HepG2 (cell line): ENCODE measurements around the gene IGFBP6. TPM values are rescaled to one million over a fixed set of nuclear protein-coding genes. Genes with fewer than 3 reads are reported as not detected.

Source experiments
- ATAC-seq: fragments of 200-7000 bp; cut with Tn5 transposase; 3 replicates; pipeline ENCODE4 v1.9.1; 2020; ENCODE audit warnings: mild to moderate bottlenecking, moderate library complexity
- BruUV-seq: library from RNA; stranded (reverse); fragments of 400-500 nt; replicated peaks from 2 replicates; lab custom pipeline; 2021; lab: Mats Ljungman, UMichigan
- CTCF ChIA-PET: fragments of 300-600 bp; formaldehyde crosslinking; extraction: SDS; loops from one replicate; lab custom pipeline; 2021; ENCODE audit warnings: low total read pairs, inconsistent platforms, low intra/inter-chr PET ratio; lab: Yijun Ruan, JAX
- POLR2A ChIA-PET: fragments of 350-600 bp; sonication (Branson Sonifier 250); formaldehyde crosslinking; loops from one replicate; lab custom pipeline; 2020; ENCODE audit warnings: antibody characterized with exemption, inconsistent platforms; lab: Yijun Ruan, JAX
- DNase-seq: peaks from one replicate; pipeline ENCODE4 v3.0.0-alpha.2; 2015; ENCODE audit warnings: low spot score
- FAIRE-seq: peaks from 3 replicates; lab custom pipeline; 2011; peaks lifted over from hg19 to GRCh38; lab: Jason Lieb, UNC
- H2AFZ ChIP-seq: one replicate; pipeline ENCODE4 v1.6.1; 2011; ENCODE audit warnings: low read length, inconsistent platforms
- H3K27ac ChIP-seq: fragments of 300-600 bp; 3 replicates; pipeline ENCODE4 v1.8.0; 2011; ENCODE audit warnings: mixed run types, mild to moderate bottlenecking, mixed read lengths, low read length, inconsistent platforms; ENCODE audit not compliant: insufficient read depth; ENCODE audit errors: extremely low read length
- H3K27me3 ChIP-seq, 2 experiments: fragments of 200-600 bp in 1 of 2; 2 replicates in 1 of 2; 3 replicates in 1 of 2; pipeline versions ENCODE4 v1.6.0 to v1.8.0; 2011; ENCODE audit warnings: low read length in 2 of 2, mild to moderate bottlenecking in 2 of 2, moderate library complexity in 2 of 2, inconsistent platforms in 1 of 2; ENCODE audit not compliant: insufficient read depth in 2 of 2, control insufficient read depth in 1 of 2
- H3K36me3 ChIP-seq, 2 experiments: fragments of 200-600 bp in 1 of 2; replicated peaks in 1 of 2; 2 replicates in 1 of 2; 3 replicates in 1 of 2; pipeline versions ENCODE4 v1.5.1 to v1.8.0; 2011; ENCODE audit warnings: low read length in 2 of 2, inconsistent platforms in 1 of 2; ENCODE audit not compliant: insufficient read depth in 2 of 2, control insufficient read depth in 1 of 2
- H3K4me1 ChIP-seq: 2 replicates; pipeline ENCODE4 v1.5.1; 2012; ENCODE audit warnings: low read length, inconsistent platforms; ENCODE audit not compliant: insufficient read depth
- H3K4me2 ChIP-seq: 2 replicates; pipeline ENCODE4 v1.6.0; 2011; ENCODE audit warnings: low read depth, low read length, inconsistent platforms
- H3K4me3 ChIP-seq, 3 experiments: fragments of 200-600 bp in 1 of 3; sonication (generic), shearing (Covaris generic) in 1 of 3; replicated peaks in 1 of 3; 2 replicates each; pipeline ENCODE4 v1.5.1; 2011 to 2016; ENCODE audit warnings: low read length in 3 of 3, inconsistent platforms in 2 of 3, low read depth in 2 of 3, mild to moderate bottlenecking in 2 of 3, control low read depth in 1 of 3, mixed read lengths in 1 of 3; ENCODE audit not compliant: insufficient read depth in 1 of 3
- H3K79me2 ChIP-seq: one replicate; pipeline ENCODE4 v1.6.1; 2011; ENCODE audit warnings: low read length, inconsistent platforms; ENCODE audit not compliant: insufficient read depth
- H3K9ac ChIP-seq: 2 replicates; pipeline ENCODE4 v1.6.0; 2011; ENCODE audit warnings: mild to moderate bottlenecking, low read depth, low read length, inconsistent platforms; ENCODE audit not compliant: insufficient read depth
- H3K9me3 ChIP-seq: 2 replicates; pipeline ENCODE4 v1.5.1; 2012; ENCODE audit warnings: mild to moderate bottlenecking, low read length
- H4K20me1 ChIP-seq: 2 replicates; pipeline ENCODE4 v1.6.0; 2011; ENCODE audit warnings: inconsistent platforms, mild to moderate bottlenecking, low read length, moderate library complexity; ENCODE audit not compliant: insufficient read depth
- CBX1 ChIP-seq: IDR thresholded peaks from one replicate; pipeline ENCODE4 v1.6.1; 2016; ENCODE audit warnings: antibody characterized with exemption, low read depth
- CHCHD3 ChIP-seq: sonication (generic); formaldehyde crosslinking; IDR thresholded peaks from 2 replicates; pipeline ENCODE4 v1.8.0; 2022; ENCODE audit warnings: mild to moderate bottlenecking, missing genetic modification reagents, moderate library complexity
- EEA1 ChIP-seq: sonication (generic); formaldehyde crosslinking; IDR thresholded peaks from 2 replicates; pipeline ENCODE4 v1.5.1; 2020; ENCODE audit warnings: mild to moderate bottlenecking, missing genetic modification reagents, borderline replicate concordance
- EHMT2 ChIP-seq: fragments of 200-600 bp; sonication (generic); IDR thresholded peaks from 2 replicates; pipeline ENCODE4 v1.7.0; 2017; ENCODE audit warnings: antibody characterized with exemption, low read depth, low read length, borderline replicate concordance
- ELF3 ChIP-seq: IDR thresholded peaks from 2 replicates; pipeline ENCODE4 v1.6.1; 2016; ENCODE audit warnings: missing genetic modification reagents, missing compliant biosample characterization
- ESRRA ChIP-seq: sonication (generic); formaldehyde crosslinking; IDR thresholded peaks from 2 replicates; pipeline ENCODE4 v1.5.1; 2020; ENCODE audit warnings: mild to moderate bottlenecking, low read depth, missing genetic modification reagents
- ETV5 ChIP-seq: IDR thresholded peaks from 2 replicates; pipeline ENCODE4 v1.6.1; 2018; ENCODE audit warnings: missing biosample characterization, missing genetic modification reagents, inconsistent platforms, borderline replicate concordance
- GATAD2A ChIP-seq: IDR thresholded peaks from 2 replicates; pipeline ENCODE4 v1.6.1; 2016
- HOXA5 ChIP-seq: sonication (generic); formaldehyde crosslinking; IDR thresholded peaks from 2 replicates; pipeline ENCODE4 v1.4.0; 2020; ENCODE audit warnings: missing genetic modification reagents
- KLF11 ChIP-seq: IDR thresholded peaks from 2 replicates; pipeline ENCODE4 v1.6.1; 2016; ENCODE audit warnings: missing compliant biosample characterization
- MIER3 ChIP-seq: IDR thresholded peaks from 2 replicates; pipeline ENCODE4 v1.6.1; 2016; ENCODE audit warnings: missing compliant biosample characterization, borderline replicate concordance
- NFE2L2 ChIP-seq: fragments of 150-350 bp; IDR thresholded peaks from 2 replicates; pipeline ENCODE4 v1.6.1; 2014; ENCODE audit warnings: low read length
- NR2F1 ChIP-seq, 2 experiments: fragments of 450-650 bp in 1 of 2; formaldehyde crosslinking in 1 of 2; IDR thresholded peaks; 2 replicates each; pipeline versions ENCODE4 v1.5.0 to v1.6.1; 2016 to 2020; ENCODE audit warnings: mild to moderate bottlenecking in 1 of 2, missing compliant biosample characterization in 1 of 2, missing genetic modification reagents in 1 of 2, moderate library complexity in 1 of 2
- RFXAP ChIP-seq: sonication (generic); formaldehyde crosslinking; IDR thresholded peaks from 2 replicates; pipeline ENCODE4 v1.4.0; 2020; ENCODE audit warnings: missing genetic modification reagents, borderline replicate concordance
- SRSF4 ChIP-seq: fragments of 200-400 bp; formaldehyde crosslinking; IDR thresholded peaks from one replicate; pipeline ENCODE4 v1.6.1; 2018; ENCODE audit warnings: mild to moderate bottlenecking, low read depth, low read length, moderate library complexity; ENCODE audit not compliant: poor library complexity, severe bottlenecking
- TFE3 ChIP-seq: IDR thresholded peaks from 2 replicates; pipeline ENCODE4 v1.6.1; 2016
- ZNF768 ChIP-seq: sonication (generic); formaldehyde crosslinking; IDR thresholded peaks from 2 replicates; pipeline ENCODE4 v1.4.0; 2020; ENCODE audit warnings: missing genetic modification reagents
- ZNF782 ChIP-seq: sonication (generic); formaldehyde crosslinking; IDR thresholded peaks from 2 replicates; pipeline ENCODE4 v1.4.0; 2020; ENCODE audit warnings: missing genetic modification reagents, mild to moderate bottlenecking, borderline replicate concordance
- WGBS: methylation state at CpG from one replicate; pipeline ENCODE4 v1.1.6; 2017; ENCODE audit warnings: low lambda C conversion rate; 5-methylcytosine and 5-hydroxymethylcytosine counted together
- in situ Hi-C: cut with HindIII; loops from 2 replicates; pipeline ENCODE4 v1.10.0; 2017; ENCODE audit warnings: low pct_unique_long_range_greater_than_20kb; ENCODE audit not compliant: extremely low pct_ligation_motif_present
- intact Hi-C: fragments of 100-400 bp; cut with micrococcal nuclease; formaldehyde crosslinking; loops from one replicate; pipeline ENCODE4 v1.10.0; 2022; ENCODE audit not compliant: unreplicated experiment
- polyA plus RNA-seq, 8 experiments: library from polyadenylated mRNA; depleted of rRNA in 3 of 8; stranded (reverse) in 7 of 8; unstranded in 1 of 8; fragments of >200 nt; fragmentation: Illumina TruSeq in 4 of 8; extraction: Trizol in 4 of 8; gene quantifications; 2 replicates each; pipeline versions ENCODE4 v1.2.1 to v1.2.3, GENCODE V29; 2011 to 2016; ENCODE audit warnings: low read depth in 4 of 8, missing spikeins in 1 of 8, mixed read lengths in 1 of 8; ENCODE audit not compliant: insufficient read depth in 1 of 8
- total RNA-seq, 5 experiments: library from RNA; depleted of rRNA; stranded (reverse); fragments of >200 nt; fragmentation: Illumina TruSeq; extraction: Trizol; gene quantifications; 2 replicates each; pipeline ENCODE4 v1.2.3, GENCODE V29; 2016; ENCODE audit warnings: low read depth in 1 of 5
- TF ChIP-seq, protein P1 (sequence below): IDR thresholded peaks from 2 replicates; pipeline ENCODE4 v1.6.1; 2016; ENCODE audit warnings: mild to moderate bottlenecking, missing biosample characterization, missing genetic modification reagents

The IGFBP6 gene
- total and polyA plus RNA-seq, 2 of the 13 experiments (the other 11 are each of a cell fraction or from before 2014, with no cell fraction given) = 3.9 to 25.2 TPM

- no peak for TF ChIP-seq EHMT2
Measured at GRCh38 chr12:53101931-53102781, 4.7 kb downstream of the IGFBP6 start (continued).

- H3K9me3 ChIP-seq = no peaks in the 10 kb centered on the region
- DNase-seq (peak; percentile 72), FAIRE-seq (peak; percentile 66), ATAC-seq (peak; percentile 74)
- in situ Hi-C loops (loop anchor here (5.0 kb wide), 1 partner anchor 41 kb away; no protein-coding TSS in a partner anchor), intact Hi-C loops (loop anchor here (5.0 kb wide), 1 partner anchor 44 kb away; no protein-coding TSS in a partner anchor)
- peaks cover 88% of the 10 kb centered on the region for H3K4me1 ChIP-seq
- H2AFZ ChIP-seq = no peak within 1 kb of the TSS
- ChIA-PET POLR2A (interaction anchor here (0.7 to 5.4 kb wide), 27 partner anchors 8 to 398 kb away, joined by 3 to 102 read pairs (median 5); partner anchors contain the start of genes AAAS, CSAD, EIF4B and KRT8), CTCF (no interaction called here)
- peak within 1 kb of the TSS; percentile 52 to 76 (median 57) for H3K4me3 ChIP-seq
- H3K27me3 ChIP-seq = no peaks in the 10 kb centered on the region
- peak within 1 kb of the TSS; percentile 73 for H3K9ac ChIP-seq
- peak within 1 kb of the TSS; percentile 89 for H3K27ac ChIP-seq
- H3K4me2 ChIP-seq = peak within 1 kb of the TSS; percentile 92
- no peaks in the 10 kb centered on the region for H4K20me1 ChIP-seq
- no peaks in the 10 kb centered on the region for H3K79me2 ChIP-seq
- WGBS = 0% methylated on average over 19 of the region's 23 CpGs
- peaks cover 0 to 7% of the 10 kb centered on the region in 2 experiments; a peak in 2 of 5 replicates for H3K36me3 ChIP-seq
- BruUV-seq = TSS peak; percentile 89
- TF ChIP-seq GATAD2A (CRISPR knock-in tag) = peak; percentile 55; the same call in 1 of the 2 replicates
- TF ChIP-seq ZNF782 = no peak
- TF ChIP-seq RFXAP (CRISPR knock-in tag) = no peak
- no peak for TF ChIP-seq KLF11
- TF ChIP-seq, protein P1, sequence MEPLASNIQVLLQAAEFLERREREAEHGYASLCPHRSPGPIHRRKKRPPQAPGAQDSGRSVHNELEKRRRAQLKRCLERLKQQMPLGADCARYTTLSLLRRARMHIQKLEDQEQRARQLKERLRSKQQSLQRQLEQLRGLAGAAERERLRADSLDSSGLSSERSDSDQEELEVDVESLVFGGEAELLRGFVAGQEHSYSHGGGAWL (CRISPR knock-in tag) = no peak
- TF ChIP-seq NR2F1 (CRISPR knock-in tag; IDR thresholded peaks at IDR 0.05) = peak in 1 of 2 experiments; percentile 34; a peak in 2 of 4 replicates
- no peak for TF ChIP-seq HOXA5 (CRISPR knock-in tag)
- TF ChIP-seq SRSF4 = no peak
- TF ChIP-seq EEA1 (CRISPR knock-in tag) = no peak
- TF ChIP-seq ZNF768 (CRISPR knock-in tag) = peak; percentile 35; the same call in 1 of the 2 replicates
- TF ChIP-seq NFE2L2 = no peak
- no peak for TF ChIP-seq ELF3
- TF ChIP-seq ESRRA (CRISPR knock-in tag) = no peak; the same call in 1 of the 2 replicates
- TF ChIP-seq ETV5 (CRISPR knock-in tag) = peak; percentile 64; the same call in 1 of the 2 replicates
- 0 out of 2 replicates have a peak, but pooled peaks have one; percentile 11 for TF ChIP-seq MIER3 (CRISPR knock-in tag)
- no peak for TF ChIP-seq CHCHD3 (CRISPR knock-in tag)
- peak; percentile 61; the same call in 1 of the 2 replicates for TF ChIP-seq TFE3 (CRISPR knock-in tag)
- TF ChIP-seq CBX1 = no peak
Measured at GRCh38 chr12:53102883-53103807, 5.7 kb downstream of the IGFBP6 start, which contains the start of gene SOAT2. SOAT2 (plus strand) TSS chr12:53103486; CDS start chr12:53103578, 92 bp downstream.
